GM12801 (cell line): ENCODE data around the gene PTBP3.

Experiments used
- CTCF ChIP-seq: IDR thresholded peaks from one replicate; pipeline ENCODE4 v1.5.1; 2011; ENCODE audit warnings: control low read depth; ENCODE audit not compliant: insufficient read length; ENCODE audit errors: extremely low read depth

The PTBP3 gene

GRCh38 chr9:112188884-112189283, 144.5 kb downstream of the PTBP3 start:
- TF ChIP-seq CTCF, result no peak

GRCh38 chr9:112187404-112187803, 146.0 kb downstream of the PTBP3 start:
- TF ChIP-seq CTCF, result no peak

- TF ChIP-seq CTCF, result no peak
Measured at GRCh38 chr9:112186695-112187094, 146.7 kb downstream of the PTBP3 start.

GRCh38 chr9:112184946-112185345, 148.5 kb downstream of the PTBP3 start:
- no peak for TF ChIP-seq CTCF

- no peak for TF ChIP-seq CTCF
Measured at GRCh38 chr9:112184221-112184620, 149.2 kb downstream of the PTBP3 start.

- no peak for TF ChIP-seq CTCF
Measured at GRCh38 chr9:112180387-112180881, 153.0 kb downstream of the PTBP3 start.

GRCh38 chr9:112179816-112180215, 153.6 kb downstream of the PTBP3 start:
- TF ChIP-seq CTCF, result no peak

GRCh38 chr9:112176524-112176923, 156.9 kb downstream of the PTBP3 start:
- no peak for TF ChIP-seq CTCF
